HepG2 (cell line): ENCODE data around the gene PLEKHN1. TPM values are rescaled to one million over a fixed set of nuclear protein-coding genes. Genes with fewer than 3 reads are reported as not detected.

Experiments
- ATAC-seq: fragments of 200-7000 bp; cut with Tn5 transposase; 3 replicates; pipeline ENCODE4 v1.9.1; 2020; ENCODE audit warnings: mild to moderate bottlenecking, moderate library complexity
- BruUV-seq: library from RNA; stranded (reverse); fragments of 400-500 nt; replicated peaks from 2 replicates; lab custom pipeline; 2021; lab: Mats Ljungman, UMichigan
- CTCF ChIA-PET: fragments of 300-600 bp; formaldehyde crosslinking; extraction: SDS; loops from one replicate; lab custom pipeline; 2021; ENCODE audit warnings: low total read pairs, inconsistent platforms, low intra/inter-chr PET ratio; lab: Yijun Ruan, JAX
- POLR2A ChIA-PET: fragments of 350-600 bp; sonication (Branson Sonifier 250); formaldehyde crosslinking; loops from one replicate; lab custom pipeline; 2020; ENCODE audit warnings: antibody characterized with exemption, inconsistent platforms; lab: Yijun Ruan, JAX
- DNase-seq: peaks from one replicate; pipeline ENCODE4 v3.0.0-alpha.2; 2015; ENCODE audit warnings: low spot score
- FAIRE-seq: peaks from 3 replicates; lab custom pipeline; 2011; peaks lifted over from hg19 to GRCh38; lab: Jason Lieb, UNC
- H2AFZ ChIP-seq: one replicate; pipeline ENCODE4 v1.6.1; 2011; ENCODE audit warnings: low read length, inconsistent platforms
- H3K27ac ChIP-seq: fragments of 300-600 bp; 3 replicates; pipeline ENCODE4 v1.8.0; 2011; ENCODE audit warnings: mixed run types, mild to moderate bottlenecking, mixed read lengths, low read length, inconsistent platforms; ENCODE audit not compliant: insufficient read depth; ENCODE audit errors: extremely low read length
- H3K27me3 ChIP-seq, 2 experiments: fragments of 200-600 bp in 1 of 2; 2 replicates in 1 of 2; 3 replicates in 1 of 2; pipeline versions ENCODE4 v1.6.0 to v1.8.0; 2011; ENCODE audit warnings: low read length in 2 of 2, mild to moderate bottlenecking in 2 of 2, moderate library complexity in 2 of 2, inconsistent platforms in 1 of 2; ENCODE audit not compliant: insufficient read depth in 2 of 2, control insufficient read depth in 1 of 2
- H3K36me3 ChIP-seq, 2 experiments: fragments of 200-600 bp in 1 of 2; replicated peaks in 1 of 2; 2 replicates in 1 of 2; 3 replicates in 1 of 2; pipeline versions ENCODE4 v1.5.1 to v1.8.0; 2011; ENCODE audit warnings: low read length in 2 of 2, inconsistent platforms in 1 of 2; ENCODE audit not compliant: insufficient read depth in 2 of 2, control insufficient read depth in 1 of 2
- H3K4me1 ChIP-seq: 2 replicates; pipeline ENCODE4 v1.5.1; 2012; ENCODE audit warnings: low read length, inconsistent platforms; ENCODE audit not compliant: insufficient read depth
- H3K4me2 ChIP-seq: 2 replicates; pipeline ENCODE4 v1.6.0; 2011; ENCODE audit warnings: low read depth, low read length, inconsistent platforms
- H3K4me3 ChIP-seq, 3 experiments: fragments of 200-600 bp in 1 of 3; sonication (generic), shearing (Covaris generic) in 1 of 3; replicated peaks in 1 of 3; 2 replicates each; pipeline ENCODE4 v1.5.1; 2011 to 2016; ENCODE audit warnings: low read length in 3 of 3, inconsistent platforms in 2 of 3, low read depth in 2 of 3, mild to moderate bottlenecking in 2 of 3, control low read depth in 1 of 3, mixed read lengths in 1 of 3; ENCODE audit not compliant: insufficient read depth in 1 of 3
- H3K79me2 ChIP-seq: one replicate; pipeline ENCODE4 v1.6.1; 2011; ENCODE audit warnings: low read length, inconsistent platforms; ENCODE audit not compliant: insufficient read depth
- H3K9ac ChIP-seq: 2 replicates; pipeline ENCODE4 v1.6.0; 2011; ENCODE audit warnings: mild to moderate bottlenecking, low read depth, low read length, inconsistent platforms; ENCODE audit not compliant: insufficient read depth
- H3K9me3 ChIP-seq: 2 replicates; pipeline ENCODE4 v1.5.1; 2012; ENCODE audit warnings: mild to moderate bottlenecking, low read length
- H4K20me1 ChIP-seq: 2 replicates; pipeline ENCODE4 v1.6.0; 2011; ENCODE audit warnings: inconsistent platforms, mild to moderate bottlenecking, low read length, moderate library complexity; ENCODE audit not compliant: insufficient read depth
- CBFB ChIP-seq: sonication (generic); formaldehyde crosslinking; IDR thresholded peaks from 2 replicates; pipeline ENCODE4 v1.4.0; 2020; ENCODE audit warnings: missing genetic modification reagents
- CSRNP1 ChIP-seq: sonication (generic); formaldehyde crosslinking; IDR thresholded peaks from 2 replicates; pipeline ENCODE4 v1.8.1; 2023; ENCODE audit warnings: mild to moderate bottlenecking, missing genetic modification reagents
- E2F2 ChIP-seq: sonication (generic); formaldehyde crosslinking; IDR thresholded peaks from 2 replicates; pipeline ENCODE4 v1.4.0; 2020; ENCODE audit warnings: missing genetic modification reagents, borderline replicate concordance
- GLMP ChIP-seq: sonication (generic); formaldehyde crosslinking; IDR thresholded peaks from 2 replicates; pipeline ENCODE4 v1.9.0; 2021; ENCODE audit warnings: missing genetic modification reagents, mild to moderate bottlenecking, borderline replicate concordance
- HNF1B ChIP-seq: sonication (generic); formaldehyde crosslinking; IDR thresholded peaks from 2 replicates; pipeline ENCODE4 v1.5.1; 2020; ENCODE audit warnings: mild to moderate bottlenecking, moderate library complexity, missing genetic modification reagents
- IKZF5 ChIP-seq: IDR thresholded peaks from 2 replicates; pipeline ENCODE4 v1.6.1; 2018; ENCODE audit warnings: missing genetic modification reagents, mild to moderate bottlenecking, missing compliant biosample characterization
- KMT2A ChIP-seq: sonication (generic); formaldehyde crosslinking; IDR thresholded peaks from 2 replicates; pipeline ENCODE4 v1.4.0; 2020; ENCODE audit warnings: missing genetic modification reagents
- SUZ12 ChIP-seq: fragments of 150-350 bp; IDR thresholded peaks from 2 replicates; pipeline ENCODE4 v1.6.1; 2014; ENCODE audit warnings: low read depth, low read length
- ZHX2 ChIP-seq, 2 experiments: sonication (generic) in 1 of 2; formaldehyde crosslinking in 1 of 2; IDR thresholded peaks; 2 replicates each; pipeline versions ENCODE4 v1.6.1 to v1.9.0; 2014 to 2022; ENCODE audit warnings: antibody characterized with exemption in 1 of 2, borderline replicate concordance in 1 of 2, inconsistent platforms in 1 of 2, low read depth in 1 of 2, missing genetic modification reagents in 1 of 2
- ZNF124 ChIP-seq: sonication (generic); formaldehyde crosslinking; IDR thresholded peaks from 2 replicates; pipeline ENCODE4 v1.4.0; 2020; ENCODE audit warnings: missing genetic modification reagents
- WGBS: methylation state at CpG from one replicate; pipeline ENCODE4 v1.1.6; 2017; ENCODE audit warnings: low lambda C conversion rate; 5-methylcytosine and 5-hydroxymethylcytosine counted together
- in situ Hi-C: cut with HindIII; loops from 2 replicates; pipeline ENCODE4 v1.10.0; 2017; ENCODE audit warnings: low pct_unique_long_range_greater_than_20kb; ENCODE audit not compliant: extremely low pct_ligation_motif_present
- intact Hi-C: fragments of 100-400 bp; cut with micrococcal nuclease; formaldehyde crosslinking; loops from one replicate; pipeline ENCODE4 v1.10.0; 2022; ENCODE audit not compliant: unreplicated experiment
- polyA plus RNA-seq, 8 experiments: library from polyadenylated mRNA; depleted of rRNA in 3 of 8; stranded (reverse) in 7 of 8; unstranded in 1 of 8; fragments of >200 nt; fragmentation: Illumina TruSeq in 4 of 8; extraction: Trizol in 4 of 8; gene quantifications; 2 replicates each; pipeline versions ENCODE4 v1.2.1 to v1.2.3, GENCODE V29; 2011 to 2016; ENCODE audit warnings: low read depth in 4 of 8, missing spikeins in 1 of 8, mixed read lengths in 1 of 8; ENCODE audit not compliant: insufficient read depth in 1 of 8
- total RNA-seq, 5 experiments: library from RNA; depleted of rRNA; stranded (reverse); fragments of >200 nt; fragmentation: Illumina TruSeq; extraction: Trizol; gene quantifications; 2 replicates each; pipeline ENCODE4 v1.2.3, GENCODE V29; 2016; ENCODE audit warnings: low read depth in 1 of 5

The PLEKHN1 gene
- total and polyA plus RNA-seq, 2 of the 13 experiments (the other 11 are each of a cell fraction or from before 2014, with no cell fraction given): 0.42 to 0.58 TPM

- H4K20me1 ChIP-seq: peaks cover 6% of the 10 kb centered on the region; the same call in 1 of the 2 replicates
- H3K36me3 ChIP-seq: no peaks in the 10 kb centered on the region
- H3K4me2 ChIP-seq: no peak overlapping the region
- peaks cover 44 to 95% of the 10 kb centered on the region in 2 experiments for H3K27me3 ChIP-seq
- intact Hi-C loops: no loop called here
- no peaks in the 10 kb centered on the region for H3K79me2 ChIP-seq
- ATAC-seq (no peak), DNase-seq (no peak), FAIRE-seq (no peak)
- POLR2A ChIA-PET: no interaction called here
- 0% methylated on average over 2 of the region's 7 CpGs for WGBS
- no peak overlapping the region for H3K9ac ChIP-seq
- no TSS peak for BruUV-seq
- H3K27ac ChIP-seq: no peak overlapping the region
- H2AFZ ChIP-seq: no peak overlapping the region
- in situ Hi-C loops: no loop called here
- H3K4me1 ChIP-seq: peaks cover 54% of the 10 kb centered on the region
- no peak overlapping the region for H3K4me3 ChIP-seq
- CTCF ChIA-PET: interaction anchor here (1.5 kb wide), 1 partner anchor 12 kb away, joined by 3 read pairs; no protein-coding TSS in a partner anchor
- H3K9me3 ChIP-seq: no peaks in the 10 kb centered on the region
- TF ChIP-seq E2F2 (CRISPR knock-in tag) (no peak), SUZ12 (no peak), ZHX2 (IDR thresholded peaks at IDR 0.05; ENCODE audit: low read depth) (no peak), ZHX2 (CRISPR knock-in tag; IDR thresholded peaks at IDR 0.05; ENCODE audit: borderline replicate concordance) (no peak), GLMP (CRISPR knock-in tag) (no peak), IKZF5 (CRISPR knock-in tag) (no peak), HNF1B (CRISPR knock-in tag) (no peak), ZNF124 (no peak), KMT2A (CRISPR knock-in tag) (no peak), CBFB (no peak), CSRNP1 (CRISPR knock-in tag) (no peak)
Measured at GRCh38 chr1:917076-917459, 49.2 kb upstream of the PLEKHN1 start.
